LNCAP (cell line): ENCODE data around the gene TLR5.

Experiments
- CTCF ChIP-seq: fragments of 450-650 bp; IDR thresholded peaks from 2 replicates; pipeline ENCODE4 v1.5.1; 2017; ENCODE audit warnings: mild to moderate bottlenecking

TLR5 gene

GRCh38 chr1:223097713-223098112, 45.3 kb downstream of the TLR5 start:
- TF ChIP-seq CTCF: no peak

GRCh38 chr1:223095870-223096269, 47.2 kb downstream of the TLR5 start:
- no peak for TF ChIP-seq CTCF

GRCh38 chr1:223091896-223092295, 51.2 kb downstream of the TLR5 start:
- no peak for TF ChIP-seq CTCF

- no peak for TF ChIP-seq CTCF
Measured at GRCh38 chr1:223089250-223089649, 53.8 kb downstream of the TLR5 start.

- TF ChIP-seq CTCF: no peak
Measured at GRCh38 chr1:223088713-223089240, 54.3 kb downstream of the TLR5 start.

DNA sequence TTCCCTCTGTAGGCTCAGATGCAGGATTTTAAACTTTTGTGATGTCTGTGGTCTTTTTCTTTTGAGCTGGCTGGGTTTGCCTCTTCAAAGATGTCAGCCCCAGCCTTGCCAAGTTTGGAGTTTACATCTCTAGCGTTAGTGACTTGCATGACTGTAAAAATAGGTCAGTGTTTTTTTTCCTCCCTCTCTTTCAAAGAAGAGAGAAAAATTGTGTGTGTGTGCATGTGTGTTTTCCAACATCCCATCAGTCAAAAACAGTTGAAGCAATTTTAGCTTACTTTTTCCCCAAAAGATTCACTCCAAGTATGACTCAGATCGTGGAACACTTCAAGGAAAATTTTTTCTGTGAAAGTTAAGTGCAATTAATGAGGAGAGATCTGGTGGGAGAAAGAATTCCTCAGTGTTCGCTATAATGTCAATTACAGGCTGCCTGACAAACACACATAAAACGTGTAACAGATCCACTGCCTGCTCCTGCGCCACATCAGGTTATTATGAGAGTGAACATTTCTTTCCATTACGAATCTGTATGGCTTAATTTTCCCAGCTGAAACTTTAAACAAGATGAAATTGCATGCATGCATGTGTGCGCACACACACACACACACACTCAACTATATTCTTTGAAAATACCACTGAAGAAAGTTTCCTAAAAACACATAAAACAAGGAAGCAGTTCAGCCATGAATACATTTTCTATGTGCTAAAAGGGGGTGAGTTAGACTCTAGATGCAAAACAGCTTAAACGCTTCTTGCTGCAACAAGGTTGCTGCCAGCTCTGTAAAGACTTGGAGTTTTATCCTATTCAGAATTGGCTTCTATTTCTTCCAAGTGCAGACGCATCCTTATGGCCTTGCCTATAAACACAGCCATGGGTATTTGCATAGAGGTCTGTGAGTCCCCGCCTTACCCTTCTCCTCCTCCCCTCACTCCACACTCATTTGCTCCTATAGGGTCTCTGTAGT, 55.5 kb downstream of the TLR5 start:
- TF ChIP-seq CTCF: no peak

- TF ChIP-seq CTCF: no peak
Measured at GRCh38 chr1:223084464-223084866, 58.6 kb downstream of the TLR5 start.
